ENCODE data around the gene CLTC.

Gene CLTC

GRCh38 chr17:59641799-59642484 is 22.2 kb downstream of the CLTC start:
- TF ChIP-seq REST (IDR thresholded peaks at IDR 0.05; ENCODE audit: insufficient read depth in 1 of 2, low read depth in 2 of 2, low read length in 2 of 2) = no peak
- TF ChIP-seq SIN3A (IDR thresholded peaks at IDR 0.05; ENCODE audit: borderline replicate concordance, insufficient read depth, low read length) = no peak
- TF ChIP-seq TAF1 (IDR thresholded peaks at IDR 0.05; ENCODE audit: borderline replicate concordance, insufficient read depth, low read length) = no peak
- TF ChIP-seq FOXP2 (optimal IDR thresholded peaks at IDR 0.05; ENCODE audit: borderline replicate concordance, extremely low read depth, extremely low read length, insufficient read depth) = no peak

GRCh38 chr17:59642565-59642964 is 22.9 kb downstream of the CLTC start:
- TF ChIP-seq SIN3A (IDR thresholded peaks at IDR 0.05; ENCODE audit: borderline replicate concordance, insufficient read depth, low read length) (no peak), REST (IDR thresholded peaks at IDR 0.05; ENCODE audit: insufficient read depth in 1 of 2, low read depth in 2 of 2, low read length in 2 of 2) (no peak), POLR2AphosphoS5 (IDR thresholded peaks at IDR 0.05; ENCODE audit: low read depth, low read length) (no peak), TAF1 (IDR thresholded peaks at IDR 0.05; ENCODE audit: borderline replicate concordance, insufficient read depth, low read length) (no peak), FOXP2 (optimal IDR thresholded peaks at IDR 0.05; ENCODE audit: borderline replicate concordance, extremely low read depth, extremely low read length, insufficient read depth) (no peak)

GRCh38 chr17:59643159-59644140 is 23.8 kb downstream of the CLTC start:
- TF ChIP-seq REST (IDR thresholded peaks at IDR 0.05; ENCODE audit: insufficient read depth in 1 of 2, low read depth in 2 of 2, low read length in 2 of 2) (no peak), TAF1 (IDR thresholded peaks at IDR 0.05; ENCODE audit: borderline replicate concordance, insufficient read depth, low read length) (no peak), FOXP2 (optimal IDR thresholded peaks at IDR 0.05; ENCODE audit: borderline replicate concordance, extremely low read depth, extremely low read length, insufficient read depth) (no peak), POLR2AphosphoS5 (IDR thresholded peaks at IDR 0.05; ENCODE audit: low read depth, low read length) (no peak), SIN3A (IDR thresholded peaks at IDR 0.05; ENCODE audit: borderline replicate concordance, insufficient read depth, low read length) (no peak)

GRCh38 chr17:59647288-59647687 is 27.6 kb downstream of the CLTC start:
- TF ChIP-seq SIN3A (IDR thresholded peaks at IDR 0.05; ENCODE audit: borderline replicate concordance, insufficient read depth, low read length) (no peak), TAF1 (IDR thresholded peaks at IDR 0.05; ENCODE audit: borderline replicate concordance, insufficient read depth, low read length) (no peak), REST (IDR thresholded peaks at IDR 0.05; ENCODE audit: insufficient read depth in 1 of 2, low read depth in 2 of 2, low read length in 2 of 2) (no peak), POLR2AphosphoS5 (IDR thresholded peaks at IDR 0.05; ENCODE audit: low read depth, low read length) (no peak), FOXP2 (optimal IDR thresholded peaks at IDR 0.05; ENCODE audit: borderline replicate concordance, extremely low read depth, extremely low read length, insufficient read depth) (no peak)
